Measurements from ENCODE around the gene ZNF276. TPM values are rescaled to one million over a fixed set of nuclear protein-coding genes. Genes with fewer than 3 reads are reported as not detected.

Gene ZNF276
- total and polyA plus RNA-seq, 2 donors (not counting 1 experiment from before 2014, with no cell fraction given): 6.2 to 12.7 TPM

- H3K79me2 ChIP-seq (ENCODE audit: control insufficient read depth, insufficient read depth, low read length): no peaks in the 10 kb centered on the region
- DNase-seq (ENCODE audit: low read depth in 2 of 2): no peak
- H3K27ac ChIP-seq (ENCODE audit: insufficient read depth, low read length): no peak overlapping the region
- H3K4me1 ChIP-seq (ENCODE audit: control insufficient read depth, extremely low read depth, insufficient read depth, low read length): no peaks in the 10 kb centered on the region
- TF ChIP-seq CTCF (conservative IDR thresholded peaks at IDR 0.05 in 1 of 2, IDR thresholded peaks at IDR 0.05 in 1 of 2; ENCODE audit: low read depth in 1 of 2, low read length in 2 of 2): no peak
- no peak for TF ChIP-seq EZH2 (IDR thresholded peaks at IDR 0.05; ENCODE audit: low read length, missing control alignments)
- H3K36me3 ChIP-seq (ENCODE audit: control insufficient read depth, insufficient read depth, low read length): peaks cover 24% of the 10 kb centered on the region
- no peak overlapping the region for H2AFZ ChIP-seq (ENCODE audit: low read length)
- no peaks in the 10 kb centered on the region for H4K20me1 ChIP-seq (ENCODE audit: control insufficient read depth, extremely low read depth, insufficient read depth, low read length)
- H3K4me3 ChIP-seq (replicated peaks in 1 of 4; ENCODE audit: control extremely low read depth in 1 of 4, insufficient read depth in 1 of 4, low read depth in 3 of 4, low read length in 4 of 4): no peak overlapping the region
- H3K9me3 ChIP-seq (ENCODE audit: control insufficient read depth, insufficient read depth, low read depth, low read length): no peaks in the 10 kb centered on the region
- no peaks in the 10 kb centered on the region for H3K27me3 ChIP-seq (ENCODE audit: control insufficient read depth, insufficient read depth, low read length)
- H3K9ac ChIP-seq (ENCODE audit: insufficient read depth, low read length): no peak overlapping the region
- H3K4me2 ChIP-seq (ENCODE audit: extremely low read depth, insufficient read depth, low read length): no peak overlapping the region
Measured at GRCh38 chr16:89742948-89743347, 21.6 kb downstream of the ZNF276 start.

GRCh38 chr16:89744813-89745212 is 23.5 kb downstream of the ZNF276 start:
- H3K9me3 ChIP-seq (ENCODE audit: control insufficient read depth, insufficient read depth, low read depth, low read length): no peaks in the 10 kb centered on the region
- peaks cover 13% of the 10 kb centered on the region for H3K36me3 ChIP-seq (ENCODE audit: control insufficient read depth, insufficient read depth, low read length)
- no peak overlapping the region for H3K4me3 ChIP-seq (replicated peaks in 1 of 4; ENCODE audit: control extremely low read depth in 1 of 4, insufficient read depth in 1 of 4, low read depth in 3 of 4, low read length in 4 of 4)
- no peak overlapping the region for H3K4me2 ChIP-seq (ENCODE audit: extremely low read depth, insufficient read depth, low read length)
- no peaks in the 10 kb centered on the region for H3K27me3 ChIP-seq (ENCODE audit: control insufficient read depth, insufficient read depth, low read length)
- no peak for DNase-seq (ENCODE audit: low read depth in 2 of 2)
- H3K4me1 ChIP-seq (ENCODE audit: control insufficient read depth, extremely low read depth, insufficient read depth, low read length): no peaks in the 10 kb centered on the region
- no peaks in the 10 kb centered on the region for H4K20me1 ChIP-seq (ENCODE audit: control insufficient read depth, extremely low read depth, insufficient read depth, low read length)
- no peaks in the 10 kb centered on the region for H3K79me2 ChIP-seq (ENCODE audit: control insufficient read depth, insufficient read depth, low read length)
- no peak overlapping the region for H2AFZ ChIP-seq (ENCODE audit: low read length)
- no peak overlapping the region for H3K9ac ChIP-seq (ENCODE audit: insufficient read depth, low read length)
- no peak overlapping the region for H3K27ac ChIP-seq (ENCODE audit: insufficient read depth, low read length)
- no peak for TF ChIP-seq EZH2 (IDR thresholded peaks at IDR 0.05; ENCODE audit: low read length, missing control alignments)
- TF ChIP-seq CTCF (conservative IDR thresholded peaks at IDR 0.05 in 1 of 2, IDR thresholded peaks at IDR 0.05 in 1 of 2; ENCODE audit: low read depth in 1 of 2, low read length in 2 of 2): no peak

GRCh38 chr16:89746043-89746442 is 24.7 kb downstream of the ZNF276 start:
- H3K9ac ChIP-seq (ENCODE audit: insufficient read depth, low read length): no peak overlapping the region
- no peak for DNase-seq (ENCODE audit: low read depth in 2 of 2)

More at GRCh38 chr16:89746043-89746442, 24.7 kb downstream of the ZNF276 start:
- H3K4me2 ChIP-seq (ENCODE audit: extremely low read depth, insufficient read depth, low read length): no peak overlapping the region
- no peak overlapping the region for H3K27ac ChIP-seq (ENCODE audit: insufficient read depth, low read length)
- TF ChIP-seq CTCF (conservative IDR thresholded peaks at IDR 0.05 in 1 of 2, IDR thresholded peaks at IDR 0.05 in 1 of 2; ENCODE audit: low read depth in 1 of 2, low read length in 2 of 2): no peak
- H2AFZ ChIP-seq (ENCODE audit: low read length): no peak overlapping the region
- peaks cover 11% of the 10 kb centered on the region for H3K36me3 ChIP-seq (ENCODE audit: control insufficient read depth, insufficient read depth, low read length)
- H3K4me1 ChIP-seq (ENCODE audit: control insufficient read depth, extremely low read depth, insufficient read depth, low read length): no peaks in the 10 kb centered on the region
- H3K79me2 ChIP-seq (ENCODE audit: control insufficient read depth, insufficient read depth, low read length): no peaks in the 10 kb centered on the region
- H3K4me3 ChIP-seq (replicated peaks in 1 of 4; ENCODE audit: control extremely low read depth in 1 of 4, insufficient read depth in 1 of 4, low read depth in 3 of 4, low read length in 4 of 4): no peak overlapping the region
- H3K9me3 ChIP-seq (ENCODE audit: control insufficient read depth, insufficient read depth, low read depth, low read length): no peaks in the 10 kb centered on the region
- H3K27me3 ChIP-seq (ENCODE audit: control insufficient read depth, insufficient read depth, low read length): no peaks in the 10 kb centered on the region
- H4K20me1 ChIP-seq (ENCODE audit: control insufficient read depth, extremely low read depth, insufficient read depth, low read length): no peaks in the 10 kb centered on the region
